HL-60 (cell line): ENCODE measurements around the gene ASB15.

Experiments used
- DNase-seq, 2 experiments: peaks; one replicate each; pipeline ENCODE4 v3.0.0-alpha.2; 2010 to 2020; ENCODE audit warnings: low read depth in 1 of 2, low spot score in 1 of 2
- H3K27ac ChIP-seq: fragments of 250-450 bp; sonication (Bioruptor Pico); replicated peaks from 2 replicates; pipeline ENCODE4 v1.5.1; 2020; ENCODE audit warnings: mild to moderate bottlenecking, moderate library complexity
- H3K27me3 ChIP-seq: fragments of 250-450 bp; sonication (Bioruptor Pico); 2 replicates; pipeline ENCODE4 v1.5.1; 2021; ENCODE audit warnings: mild to moderate bottlenecking, moderate library complexity; ENCODE audit not compliant: insufficient read depth, poor library complexity, severe bottlenecking
- H3K4me3 ChIP-seq: replicated peaks from 2 replicates; pipeline ENCODE4 v1.5.1; 2011; ENCODE audit warnings: mild to moderate bottlenecking, control low read depth, low read length; ENCODE audit not compliant: insufficient read depth
- GABPA ChIP-seq: IDR thresholded peaks from 2 replicates; pipeline ENCODE4 v1.6.1; 2012; ENCODE audit warnings: low read depth
- POLR2AphosphoS5 ChIP-seq: IDR thresholded peaks from 2 replicates; pipeline ENCODE4 v1.6.1; 2012; ENCODE audit warnings: low read depth
- REST ChIP-seq: IDR thresholded peaks from 2 replicates; pipeline ENCODE4 v1.6.1; 2012; ENCODE audit warnings: low read depth; ENCODE audit not compliant: insufficient replicate concordance
- SPI1 ChIP-seq: IDR thresholded peaks from 2 replicates; pipeline ENCODE4 v1.6.1; 2012; ENCODE audit warnings: low read depth, mild to moderate bottlenecking, borderline replicate concordance
- TF ChIP-seq, protein P1 (sequence below): IDR thresholded peaks from one replicate; pipeline ENCODE4 v1.5.1; 2011; ENCODE audit warnings: low read length, control low read depth, inconsistent platforms; ENCODE audit not compliant: insufficient read depth

ASB15 gene

DNA sequence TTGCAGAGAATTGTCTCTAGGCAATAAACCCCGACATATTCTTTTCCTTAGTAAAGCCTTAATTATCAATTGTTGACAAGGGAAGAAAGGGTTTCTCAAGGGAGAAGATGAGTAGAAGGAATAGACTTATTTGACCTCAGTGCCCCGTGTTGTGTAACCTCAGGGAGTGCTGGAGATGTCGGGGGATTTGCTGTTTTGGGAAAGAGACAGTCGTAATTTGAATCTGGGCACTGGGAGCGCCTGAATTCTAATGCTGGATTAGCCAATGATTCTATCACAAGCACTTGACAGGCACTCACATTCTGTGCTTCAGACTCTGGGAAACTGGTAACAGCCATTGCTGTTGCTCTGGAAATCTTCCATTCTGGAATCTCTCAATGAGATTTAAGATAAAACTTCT lies 40.3 kb downstream of the ASB15 start:
- no peaks in the 10 kb centered on the region for H3K27me3 ChIP-seq
- DNase-seq: no peak
- H3K4me3 ChIP-seq: no peak overlapping the region

DNA sequence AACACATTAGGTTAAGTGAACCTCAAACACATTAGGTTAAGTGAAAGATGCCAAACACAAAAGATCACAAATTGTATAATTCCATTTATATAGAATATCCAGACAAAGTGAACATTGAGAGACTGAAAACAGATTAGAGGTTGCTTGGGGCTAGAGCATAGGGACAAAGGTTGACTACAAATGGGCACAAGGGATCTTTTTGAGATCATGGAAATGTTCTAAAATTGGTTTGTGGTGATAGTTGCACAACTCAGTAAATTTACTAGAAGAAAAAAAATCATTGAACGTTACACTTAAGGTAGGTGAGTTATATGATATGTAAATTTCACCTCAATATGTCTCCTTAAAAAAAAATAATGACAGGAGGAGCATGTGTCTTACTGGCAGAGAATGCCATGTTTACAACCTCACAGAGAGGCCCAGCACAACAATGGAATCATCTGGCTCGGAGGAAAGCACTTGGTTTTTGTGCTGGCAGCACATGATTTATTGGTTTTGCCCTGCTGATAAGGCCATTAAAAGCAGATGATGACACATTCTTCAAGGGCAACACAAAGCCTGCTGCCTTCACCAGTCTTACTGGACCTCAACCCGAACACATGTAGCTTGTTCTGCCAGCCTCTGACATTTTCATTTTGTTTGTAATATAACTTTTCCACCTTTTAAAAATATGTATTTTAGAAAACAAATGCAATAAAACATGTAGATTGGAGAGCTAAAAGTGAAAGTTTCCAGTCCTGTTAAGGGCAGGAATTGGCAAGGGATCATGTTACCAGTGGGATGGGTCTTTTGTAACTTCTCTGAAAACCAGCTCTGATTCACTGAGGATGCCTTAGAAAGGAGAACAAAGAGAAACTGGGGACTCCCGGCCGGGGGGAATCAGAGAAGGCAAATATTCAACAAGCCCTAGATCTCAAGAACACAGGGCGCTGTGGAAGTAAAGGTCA lies 42.1 kb downstream of the ASB15 start:
- H3K27ac ChIP-seq: no peak overlapping the region

More for the DNA sequence above, 40.3 kb downstream of the ASB15 start:
- TF ChIP-seq REST (no peak), GABPA (no peak), SPI1 (no peak), POLR2AphosphoS5 (no peak)
- TF ChIP-seq, protein P1, sequence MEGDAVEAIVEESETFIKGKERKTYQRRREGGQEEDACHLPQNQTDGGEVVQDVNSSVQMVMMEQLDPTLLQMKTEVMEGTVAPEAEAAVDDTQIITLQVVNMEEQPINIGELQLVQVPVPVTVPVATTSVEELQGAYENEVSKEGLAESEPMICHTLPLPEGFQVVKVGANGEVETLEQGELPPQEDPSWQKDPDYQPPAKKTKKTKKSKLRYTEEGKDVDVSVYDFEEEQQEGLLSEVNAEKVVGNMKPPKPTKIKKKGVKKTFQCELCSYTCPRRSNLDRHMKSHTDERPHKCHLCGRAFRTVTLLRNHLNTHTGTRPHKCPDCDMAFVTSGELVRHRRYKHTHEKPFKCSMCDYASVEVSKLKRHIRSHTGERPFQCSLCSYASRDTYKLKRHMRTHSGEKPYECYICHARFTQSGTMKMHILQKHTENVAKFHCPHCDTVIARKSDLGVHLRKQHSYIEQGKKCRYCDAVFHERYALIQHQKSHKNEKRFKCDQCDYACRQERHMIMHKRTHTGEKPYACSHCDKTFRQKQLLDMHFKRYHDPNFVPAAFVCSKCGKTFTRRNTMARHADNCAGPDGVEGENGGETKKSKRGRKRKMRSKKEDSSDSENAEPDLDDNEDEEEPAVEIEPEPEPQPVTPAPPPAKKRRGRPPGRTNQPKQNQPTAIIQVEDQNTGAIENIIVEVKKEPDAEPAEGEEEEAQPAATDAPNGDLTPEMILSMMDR: no peak
- H3K27ac ChIP-seq: no peak overlapping the region

More for the DNA sequence above, 42.1 kb downstream of the ASB15 start:
- no peak for TF ChIP-seq GABPA
- TF ChIP-seq POLR2AphosphoS5: no peak
- TF ChIP-seq SPI1: no peak
- no peak for TF ChIP-seq REST
- TF ChIP-seq, protein P1: no peak
- no peak for DNase-seq
- no peak overlapping the region for H3K4me3 ChIP-seq
- H3K27me3 ChIP-seq: no peaks in the 10 kb centered on the region
